HEK293 (cell line): Measurements from ENCODE around the gene ERF.

Experiments used
- HOXD13 ChIP-seq: sonication (generic); formaldehyde crosslinking; IDR thresholded peaks from 2 replicates; pipeline ENCODE4 v1.8.0; 2022; ENCODE audit warnings: missing genetic modification reagents, borderline replicate concordance
- SP2 ChIP-seq: fragments of 450-650 bp; formaldehyde crosslinking; IDR thresholded peaks from 2 replicates; pipeline ENCODE4 v1.5.1; 2016; ENCODE audit warnings: missing biosample characterization, missing genetic modification characterization
- ZNF324 ChIP-seq: fragments of 450-650 bp; formaldehyde crosslinking; IDR thresholded peaks from 2 replicates; pipeline ENCODE4 v1.5.1; 2016; ENCODE audit warnings: missing biosample characterization, missing genetic modification characterization
- ZNF561 ChIP-seq: fragments of 450-650 bp; IDR thresholded peaks from 2 replicates; pipeline ENCODE4 v1.5.1; 2018; ENCODE audit warnings: missing biosample characterization, missing genetic modification characterization, borderline replicate concordance
- TF ChIP-seq, protein P1 (sequence below): fragments of 450-650 bp; formaldehyde crosslinking; IDR thresholded peaks from 2 replicates; pipeline ENCODE4 v1.5.1; 2016; ENCODE audit warnings: missing biosample characterization, missing genetic modification characterization
- TF ChIP-seq, protein P2 (sequence below): fragments of 450-650 bp; formaldehyde crosslinking; IDR thresholded peaks from 2 replicates; pipeline ENCODE4 v1.5.1; 2016; ENCODE audit warnings: missing biosample characterization, missing genetic modification characterization, borderline replicate concordance
- TF ChIP-seq, protein P3 (sequence below): fragments of 450-650 bp; formaldehyde crosslinking; IDR thresholded peaks from 2 replicates; pipeline ENCODE4 v1.5.1; 2017; ENCODE audit warnings: missing biosample characterization, mild to moderate bottlenecking, missing genetic modification characterization, moderate library complexity
- TF ChIP-seq, protein P4 (sequence below): fragments of 450-650 bp; formaldehyde crosslinking; IDR thresholded peaks from 2 replicates; pipeline ENCODE4 v1.5.0; 2017; ENCODE audit warnings: missing biosample characterization, missing genetic modification characterization, borderline replicate concordance

DNA sequence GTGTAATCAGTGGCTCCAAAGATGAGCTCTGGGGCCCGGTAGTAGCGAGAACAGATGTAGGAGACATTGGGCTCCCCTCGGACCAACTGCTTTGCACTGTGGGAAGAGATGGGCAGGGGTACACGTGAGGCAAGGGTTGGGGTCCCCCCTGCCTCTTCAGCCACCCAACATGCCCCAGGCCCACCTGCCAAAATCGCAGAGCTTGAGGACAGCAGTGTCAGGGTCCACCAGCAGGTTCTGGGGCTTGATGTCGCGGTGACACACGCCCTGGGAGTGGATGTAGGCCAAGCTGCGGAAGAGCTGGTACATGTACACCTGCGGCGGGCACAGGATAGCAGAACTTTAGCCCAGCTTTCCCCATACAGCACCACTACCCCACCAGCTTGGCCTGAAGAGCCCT, 20.6 kb downstream of the ERF start:
- TF ChIP-seq, protein P1, sequence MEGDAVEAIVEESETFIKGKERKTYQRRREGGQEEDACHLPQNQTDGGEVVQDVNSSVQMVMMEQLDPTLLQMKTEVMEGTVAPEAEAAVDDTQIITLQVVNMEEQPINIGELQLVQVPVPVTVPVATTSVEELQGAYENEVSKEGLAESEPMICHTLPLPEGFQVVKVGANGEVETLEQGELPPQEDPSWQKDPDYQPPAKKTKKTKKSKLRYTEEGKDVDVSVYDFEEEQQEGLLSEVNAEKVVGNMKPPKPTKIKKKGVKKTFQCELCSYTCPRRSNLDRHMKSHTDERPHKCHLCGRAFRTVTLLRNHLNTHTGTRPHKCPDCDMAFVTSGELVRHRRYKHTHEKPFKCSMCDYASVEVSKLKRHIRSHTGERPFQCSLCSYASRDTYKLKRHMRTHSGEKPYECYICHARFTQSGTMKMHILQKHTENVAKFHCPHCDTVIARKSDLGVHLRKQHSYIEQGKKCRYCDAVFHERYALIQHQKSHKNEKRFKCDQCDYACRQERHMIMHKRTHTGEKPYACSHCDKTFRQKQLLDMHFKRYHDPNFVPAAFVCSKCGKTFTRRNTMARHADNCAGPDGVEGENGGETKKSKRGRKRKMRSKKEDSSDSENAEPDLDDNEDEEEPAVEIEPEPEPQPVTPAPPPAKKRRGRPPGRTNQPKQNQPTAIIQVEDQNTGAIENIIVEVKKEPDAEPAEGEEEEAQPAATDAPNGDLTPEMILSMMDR (tag by site-specific recombination): no peak
- TF ChIP-seq, protein P2, sequence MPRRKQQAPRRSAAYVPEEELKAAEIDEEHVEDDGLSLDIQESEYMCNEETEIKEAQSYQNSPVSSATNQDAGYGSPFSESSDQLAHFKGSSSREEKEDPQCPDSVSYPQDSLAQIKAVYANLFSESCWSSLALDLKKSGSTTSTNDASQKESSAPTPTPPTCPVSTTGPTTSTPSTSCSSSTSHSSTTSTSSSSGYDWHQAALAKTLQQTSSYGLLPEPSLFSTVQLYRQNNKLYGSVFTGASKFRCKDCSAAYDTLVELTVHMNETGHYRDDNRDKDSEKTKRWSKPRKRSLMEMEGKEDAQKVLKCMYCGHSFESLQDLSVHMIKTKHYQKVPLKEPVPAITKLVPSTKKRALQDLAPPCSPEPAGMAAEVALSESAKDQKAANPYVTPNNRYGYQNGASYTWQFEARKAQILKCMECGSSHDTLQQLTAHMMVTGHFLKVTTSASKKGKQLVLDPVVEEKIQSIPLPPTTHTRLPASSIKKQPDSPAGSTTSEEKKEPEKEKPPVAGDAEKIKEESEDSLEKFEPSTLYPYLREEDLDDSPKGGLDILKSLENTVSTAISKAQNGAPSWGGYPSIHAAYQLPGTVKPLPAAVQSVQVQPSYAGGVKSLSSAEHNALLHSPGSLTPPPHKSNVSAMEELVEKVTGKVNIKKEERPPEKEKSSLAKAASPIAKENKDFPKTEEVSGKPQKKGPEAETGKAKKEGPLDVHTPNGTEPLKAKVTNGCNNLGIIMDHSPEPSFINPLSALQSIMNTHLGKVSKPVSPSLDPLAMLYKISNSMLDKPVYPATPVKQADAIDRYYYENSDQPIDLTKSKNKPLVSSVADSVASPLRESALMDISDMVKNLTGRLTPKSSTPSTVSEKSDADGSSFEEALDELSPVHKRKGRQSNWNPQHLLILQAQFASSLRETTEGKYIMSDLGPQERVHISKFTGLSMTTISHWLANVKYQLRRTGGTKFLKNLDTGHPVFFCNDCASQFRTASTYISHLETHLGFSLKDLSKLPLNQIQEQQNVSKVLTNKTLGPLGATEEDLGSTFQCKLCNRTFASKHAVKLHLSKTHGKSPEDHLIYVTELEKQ: no peak
- TF ChIP-seq SP2 (tag by site-specific recombination) (no peak), ZNF561 (tag by site-specific recombination) (no peak), ZNF324 (tag by site-specific recombination) (no peak), HOXD13 (CRISPR knock-in tag) (no peak)
- TF ChIP-seq, protein P3, sequence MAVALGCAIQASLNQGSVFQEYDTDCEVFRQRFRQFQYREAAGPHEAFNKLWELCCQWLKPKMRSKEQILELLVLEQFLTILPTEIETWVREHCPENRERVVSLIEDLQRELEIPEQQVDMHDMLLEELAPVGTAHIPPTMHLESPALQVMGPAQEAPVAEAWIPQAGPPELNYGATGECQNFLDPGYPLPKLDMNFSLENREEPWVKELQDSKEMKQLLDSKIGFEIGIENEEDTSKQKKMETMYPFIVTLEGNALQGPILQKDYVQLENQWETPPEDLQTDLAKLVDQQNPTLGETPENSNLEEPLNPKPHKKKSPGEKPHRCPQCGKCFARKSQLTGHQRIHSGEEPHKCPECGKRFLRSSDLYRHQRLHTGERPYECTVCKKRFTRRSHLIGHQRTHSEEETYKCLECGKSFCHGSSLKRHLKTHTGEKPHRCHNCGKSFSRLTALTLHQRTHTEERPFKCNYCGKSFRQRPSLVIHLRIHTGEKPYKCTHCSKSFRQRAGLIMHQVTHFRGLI (tag by site-specific recombination): no peak
- TF ChIP-seq, protein P4, sequence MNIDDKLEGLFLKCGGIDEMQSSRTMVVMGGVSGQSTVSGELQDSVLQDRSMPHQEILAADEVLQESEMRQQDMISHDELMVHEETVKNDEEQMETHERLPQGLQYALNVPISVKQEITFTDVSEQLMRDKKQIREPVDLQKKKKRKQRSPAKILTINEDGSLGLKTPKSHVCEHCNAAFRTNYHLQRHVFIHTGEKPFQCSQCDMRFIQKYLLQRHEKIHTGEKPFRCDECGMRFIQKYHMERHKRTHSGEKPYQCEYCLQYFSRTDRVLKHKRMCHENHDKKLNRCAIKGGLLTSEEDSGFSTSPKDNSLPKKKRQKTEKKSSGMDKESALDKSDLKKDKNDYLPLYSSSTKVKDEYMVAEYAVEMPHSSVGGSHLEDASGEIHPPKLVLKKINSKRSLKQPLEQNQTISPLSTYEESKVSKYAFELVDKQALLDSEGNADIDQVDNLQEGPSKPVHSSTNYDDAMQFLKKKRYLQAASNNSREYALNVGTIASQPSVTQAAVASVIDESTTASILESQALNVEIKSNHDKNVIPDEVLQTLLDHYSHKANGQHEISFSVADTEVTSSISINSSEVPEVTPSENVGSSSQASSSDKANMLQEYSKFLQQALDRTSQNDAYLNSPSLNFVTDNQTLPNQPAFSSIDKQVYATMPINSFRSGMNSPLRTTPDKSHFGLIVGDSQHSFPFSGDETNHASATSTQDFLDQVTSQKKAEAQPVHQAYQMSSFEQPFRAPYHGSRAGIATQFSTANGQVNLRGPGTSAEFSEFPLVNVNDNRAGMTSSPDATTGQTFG (tag by site-specific recombination): no peak
